ENCODE data around the gene ANKRD44. TPM values are rescaled to one million over a fixed set of nuclear protein-coding genes. Genes with fewer than 3 reads are reported as not detected.
"Not testable (repeated sequence)": the region's sequence is repeated elsewhere in the genome, so short reads cannot be mapped to it uniquely, and the experiment has no call there.

Gene ANKRD44
- total and polyA plus RNA-seq, 7 donors: 0.35 to 9.3 (median 1.7) TPM

GRCh38 chr2:197031803-197032202 is 278.8 kb downstream of the ANKRD44 start:
- Histone ChIP-seq H3K27me3 (ENCODE audit: insufficient read depth in 3 of 3, low read length in 2 of 3) (no peaks in the 10 kb centered on the region), H3K4me3 (no peak overlapping the region), H3K36me3 (ENCODE audit: insufficient read depth in 1 of 2, low read depth in 1 of 2) (no peaks in the 10 kb centered on the region), H3K4me1 (no peaks in the 10 kb centered on the region), H3K27ac (no peak overlapping the region), H3K9me3 (no peaks in the 10 kb centered on the region)
- no peak for TF ChIP-seq CTCF (IDR thresholded peaks at IDR 0.05)
- intact Hi-C loops (cut with DNase I): no loop called here
- no peak for DNase-seq
- ATAC-seq: peak in 1 of 4 donors; percentile 30

- intact Hi-C loops (cut with DNase I): no loop called here
- WGBS, 3 donors: 87 to 93% (median 88%) methylated on average over 3 of the region's 3 CpGs
Observed at GRCh38 chr2:197030090-197030489, 280.5 kb downstream of the ANKRD44 start.

GRCh38 chr2:197028633-197029032 is 281.9 kb downstream of the ANKRD44 start:
- no peaks in the 10 kb centered on the region for H3K4me1 ChIP-seq
- DNase-seq (no peak), ATAC-seq (no peak)
- intact Hi-C loops (cut with DNase I): no loop called here
- no peaks in the 10 kb centered on the region for H3K9me3 ChIP-seq
- no peak overlapping the region for H3K27ac ChIP-seq
- H3K27me3 ChIP-seq (ENCODE audit: insufficient read depth in 3 of 3, low read length in 2 of 3): no peaks in the 10 kb centered on the region
- TF ChIP-seq CTCF (IDR thresholded peaks at IDR 0.05): no peak
- WGBS, 3 donors: 86 to 87% (median 86%) methylated on average over 3 of the region's 3 CpGs
- H3K4me3 ChIP-seq: no peak overlapping the region
- H3K36me3 ChIP-seq (ENCODE audit: insufficient read depth in 1 of 2, low read depth in 1 of 2): peaks cover 0 to 14% of the 10 kb centered on the region in 2 donors

More at GRCh38 chr2:197030090-197030489, 280.5 kb downstream of the ANKRD44 start:
- no peak overlapping the region for H3K4me3 ChIP-seq
- no peak overlapping the region for H3K27ac ChIP-seq
- no peak for TF ChIP-seq CTCF (IDR thresholded peaks at IDR 0.05)
- DNase-seq: no peak
- H3K27me3 ChIP-seq (ENCODE audit: insufficient read depth in 3 of 3, low read length in 2 of 3): no peaks in the 10 kb centered on the region
- no peak for ATAC-seq
- no peaks in the 10 kb centered on the region for H3K9me3 ChIP-seq
- H3K36me3 ChIP-seq (ENCODE audit: insufficient read depth in 1 of 2, low read depth in 1 of 2): no peaks in the 10 kb centered on the region
- no peaks in the 10 kb centered on the region for H3K4me1 ChIP-seq

- no peak overlapping the region for H3K4me3 ChIP-seq
- TF ChIP-seq CTCF (IDR thresholded peaks at IDR 0.05): no peak
- H3K27ac ChIP-seq: no peak overlapping the region
- H3K36me3 ChIP-seq (ENCODE audit: insufficient read depth in 1 of 2, low read depth in 1 of 2): peaks cover 0 to 15% of the 10 kb centered on the region in 2 donors
- no peak for ATAC-seq
- 54 to 63% (median 57%) methylated on average over 4 of the region's 4 CpGs for WGBS, 3 donors
- H3K4me1 ChIP-seq: no peaks in the 10 kb centered on the region
- intact Hi-C loops (cut with DNase I): no loop called here
- DNase-seq: no peak
- no peaks in the 10 kb centered on the region for H3K27me3 ChIP-seq (ENCODE audit: insufficient read depth in 3 of 3, low read length in 2 of 3)
- no peaks in the 10 kb centered on the region for H3K9me3 ChIP-seq
Observed at GRCh38 chr2:197028230-197028629, 282.4 kb downstream of the ANKRD44 start.

- WGBS, 3 donors: 42 to 70% (median 53%) methylated on average over 2 of the region's 2 CpGs
- ATAC-seq: no peak
- no peak for DNase-seq
- Histone ChIP-seq H3K9me3 (no peaks in the 10 kb centered on the region), H3K4me1 (no peaks in the 10 kb centered on the region), H3K27ac (no peak overlapping the region), H3K27me3 (ENCODE audit: insufficient read depth in 3 of 3, low read length in 2 of 3) (no peaks in the 10 kb centered on the region), H3K36me3 (ENCODE audit: insufficient read depth in 1 of 2, low read depth in 1 of 2) (peaks cover 0 to 15% of the 10 kb centered on the region in 2 donors), H3K4me3 (no peak overlapping the region)
- intact Hi-C loops (cut with DNase I): no loop called here
- no peak for TF ChIP-seq CTCF (IDR thresholded peaks at IDR 0.05)
Observed at GRCh38 chr2:197024206-197024605, 286.4 kb downstream of the ANKRD44 start.

- DNase-seq; H3K9me3 ChIP-seq; ATAC-seq; H3K4me3 ChIP-seq; H3K4me1 ChIP-seq; H3K27me3 ChIP-seq (ENCODE audit: insufficient read depth in 3 of 3, low read length in 2 of 3); intact Hi-C loops (cut with DNase I); H3K27ac ChIP-seq: not testable (repeated sequence)
- H3K36me3 ChIP-seq (ENCODE audit: insufficient read depth in 1 of 2, low read depth in 1 of 2): peaks cover 0 to 15% of the 10 kb centered on the region in 2 donors
- WGBS, 3 donors: 96 to 98% (median 97%) methylated on average over 2 of the region's 2 CpGs
Observed at GRCh38 chr2:197020921-197021320, 289.7 kb downstream of the ANKRD44 start.
